Ishikawa (cell line): Measurements from ENCODE around the gene KRTAP12-2.

Source experiments
- CEBPB ChIP-seq: IDR thresholded peaks from 2 replicates; pipeline ENCODE4 v1.6.1; 2012
- CREB1 ChIP-seq: IDR thresholded peaks from 2 replicates; pipeline ENCODE4 v1.6.1; 2012; ENCODE audit warnings: low read depth
- EGR1 ChIP-seq: IDR thresholded peaks from 2 replicates; pipeline ENCODE4 v1.6.1; 2012
- REST ChIP-seq: IDR thresholded peaks from 2 replicates; pipeline ENCODE4 v1.6.1; 2012; ENCODE audit warnings: low read depth, mild to moderate bottlenecking
- TEAD4 ChIP-seq: IDR thresholded peaks from 2 replicates; pipeline ENCODE4 v1.6.1; 2012

GRCh38 chr21:44703731-44704635 is 37.3 kb upstream of the KRTAP12-2 start:
- no peak for TF ChIP-seq REST
- TF ChIP-seq CREB1 = no peak
- no peak for TF ChIP-seq TEAD4
- no peak for TF ChIP-seq EGR1
- TF ChIP-seq CEBPB = no peak
